GM21529 (cell line): ENCODE measurements around the gene AFG1L.
"Not testable (repeated sequence)": the region's sequence is repeated elsewhere in the genome, so short reads cannot be mapped to it uniquely, and the experiment has no call there.

Experiments used
- ATAC-seq: cut with Tn5 transposase; IDR thresholded peaks from one replicate; pipeline ENCODE4 v1.9.1; 2021; ENCODE audit not compliant: unreplicated experiment

The AFG1L gene

DNA sequence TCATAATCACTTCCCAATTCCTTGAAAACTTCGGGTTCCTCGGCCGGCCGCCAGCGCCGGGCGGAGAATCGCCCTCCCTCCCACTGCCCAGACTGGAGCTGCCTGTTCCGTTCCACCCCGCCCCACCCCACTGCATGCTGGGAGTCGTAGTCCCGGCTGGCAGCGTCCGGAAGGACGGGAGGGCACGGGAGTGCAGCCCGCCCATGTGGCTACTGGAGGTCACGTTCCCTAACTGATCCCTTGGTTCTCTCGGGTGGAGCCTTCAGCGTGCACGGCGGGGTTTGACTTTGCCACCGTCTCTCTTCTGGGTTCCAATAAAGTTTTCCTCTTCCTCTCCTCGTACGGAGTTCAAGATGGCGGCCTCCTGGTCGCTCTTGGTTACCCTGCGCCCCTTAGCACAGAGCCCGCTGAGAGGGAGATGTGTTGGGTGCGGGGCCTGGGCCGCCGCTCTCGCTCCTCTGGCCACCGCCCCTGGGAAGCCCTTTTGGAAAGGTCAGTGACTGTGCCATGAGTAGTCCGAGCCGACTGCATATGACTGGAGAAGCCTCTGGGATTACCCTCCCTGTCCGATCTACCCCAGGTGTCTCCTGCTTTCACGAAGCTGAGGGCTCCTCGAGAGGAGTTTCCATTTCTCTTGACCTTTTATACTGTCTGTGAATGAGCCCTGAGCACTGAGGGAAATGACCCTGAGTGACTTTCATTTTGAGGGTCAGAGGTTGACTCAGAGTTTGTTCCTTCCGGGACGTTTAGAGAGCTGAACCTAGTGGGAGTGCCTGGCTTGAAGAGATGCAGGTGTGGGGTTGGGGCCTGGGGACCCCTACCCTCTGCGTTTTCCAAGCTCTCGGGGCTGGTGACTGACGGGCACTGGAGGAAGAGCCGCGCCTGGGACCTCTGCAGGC, at the start of gene AFG1L:
TSS of gene AFG1L (plus strand) at position 328 of the 899 bp plus-strand sequence. CDS start at position 354, 26 bp downstream.
- ATAC-seq = peak; percentile 88

DNA sequence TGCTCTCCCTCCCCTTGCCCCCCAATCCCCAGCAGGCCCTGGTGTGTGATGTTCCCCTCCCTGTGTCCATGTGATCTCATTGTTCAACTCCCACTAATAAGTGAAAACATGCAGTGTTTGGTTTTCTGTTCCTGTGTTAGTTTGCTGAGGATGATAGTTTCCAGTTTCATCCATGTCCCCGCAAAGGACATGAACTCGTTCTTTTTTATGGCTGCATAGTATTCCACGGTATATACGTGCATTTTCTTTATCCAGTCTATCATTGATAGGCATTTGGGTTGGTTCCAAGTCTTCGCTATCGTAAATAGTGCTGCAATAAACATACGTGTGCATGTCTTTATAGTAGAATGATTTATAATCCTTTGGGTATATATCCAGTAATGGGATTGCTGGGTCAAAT, 49.8 kb upstream of the AFG1L start:
- not testable (repeated sequence) for ATAC-seq

DNA sequence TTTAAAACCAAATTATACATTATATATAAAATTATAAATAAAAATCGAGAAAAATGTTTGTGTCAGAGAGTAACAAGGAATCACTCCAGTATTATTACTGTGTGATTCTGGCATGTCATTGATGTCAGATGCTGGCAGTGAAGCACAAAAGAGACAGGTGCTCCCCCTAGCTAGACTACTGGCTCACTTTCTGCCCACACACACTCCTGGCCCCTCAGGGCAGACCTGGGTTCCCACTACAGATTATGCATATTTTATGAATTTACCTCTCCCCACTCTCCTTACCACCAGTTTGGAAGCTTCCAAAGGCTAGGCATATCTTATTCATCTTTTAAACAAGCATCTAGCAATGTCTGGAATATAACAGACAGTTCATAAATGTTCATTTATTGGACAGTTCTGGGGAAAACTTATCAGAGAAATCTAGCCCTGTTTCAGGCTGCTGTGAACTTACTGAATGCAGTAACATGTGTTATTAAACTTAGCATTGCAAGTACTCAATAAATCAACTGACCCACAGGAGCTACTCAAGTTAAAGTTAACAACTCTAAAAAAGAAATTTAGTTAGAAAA, 46.8 kb upstream of the AFG1L start:
- no peak for ATAC-seq

DNA sequence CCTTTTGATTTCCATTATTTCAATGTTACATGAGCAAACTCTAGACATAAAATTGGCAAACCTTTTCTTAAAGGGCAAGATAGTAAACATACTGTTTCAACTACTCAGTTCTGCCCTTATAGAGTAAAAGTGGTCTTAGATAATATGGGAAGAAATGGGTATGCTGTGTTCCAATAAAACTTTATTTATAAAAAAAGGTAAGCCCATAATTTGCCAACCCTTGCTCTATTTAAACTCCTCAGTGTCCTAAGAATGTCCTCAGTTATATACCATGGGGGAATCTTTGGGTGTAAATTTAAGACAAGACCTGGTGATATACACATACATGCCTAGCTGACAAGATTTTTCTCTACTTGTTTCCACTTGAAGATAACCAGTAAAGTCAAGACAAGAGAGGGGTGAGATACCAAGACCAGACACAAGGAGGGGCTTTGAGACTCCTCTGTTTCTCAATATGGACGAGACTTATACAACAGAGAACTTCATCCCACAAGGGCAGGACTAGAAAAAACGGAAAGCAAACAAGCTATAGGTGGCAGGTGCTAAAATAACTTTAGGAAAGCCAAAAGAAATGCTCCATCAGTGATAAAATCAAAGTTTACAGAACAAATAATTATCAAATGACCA, 44.5 kb upstream of the AFG1L start:
- ATAC-seq = peak; percentile 52

DNA sequence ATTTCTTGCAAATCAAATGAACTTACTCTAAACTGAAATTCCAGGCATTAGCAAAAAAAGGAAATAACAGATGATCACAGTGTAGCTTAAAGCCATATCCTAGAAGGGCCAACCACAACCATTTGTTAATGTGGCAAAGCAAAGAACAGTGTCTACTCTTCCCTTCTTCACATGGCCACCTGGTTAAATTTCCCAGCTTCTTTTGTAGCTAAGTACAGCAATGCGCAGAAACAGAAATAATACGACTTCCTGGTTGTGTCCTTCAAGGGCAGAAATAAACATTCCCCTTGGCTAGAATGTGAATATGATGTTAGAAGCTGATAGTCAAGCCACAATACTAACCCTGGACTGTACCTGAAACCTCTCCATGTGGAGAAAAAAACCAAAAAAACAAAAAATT, 43.6 kb upstream of the AFG1L start:
- no peak for ATAC-seq

DNA sequence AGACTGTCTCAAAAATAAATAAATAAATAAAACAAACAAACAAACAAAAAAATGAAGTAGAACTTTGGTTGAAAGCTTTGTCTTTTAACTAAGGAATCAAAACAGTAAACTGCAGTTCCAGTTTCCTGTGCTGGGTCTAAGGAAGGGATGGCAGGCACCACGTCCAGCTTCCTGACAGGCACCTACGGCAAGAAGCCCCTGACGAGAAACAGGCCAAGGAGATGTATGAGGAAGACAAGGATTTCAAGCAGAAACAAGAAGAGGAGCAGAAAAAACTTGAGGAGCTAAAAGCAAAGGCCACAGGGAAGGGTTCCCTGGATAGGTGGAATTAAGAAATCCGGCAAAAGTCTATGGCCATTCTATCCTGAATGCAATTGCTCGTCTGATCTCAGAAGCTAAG, 42.8 kb upstream of the AFG1L start:
- no peak for ATAC-seq

DNA sequence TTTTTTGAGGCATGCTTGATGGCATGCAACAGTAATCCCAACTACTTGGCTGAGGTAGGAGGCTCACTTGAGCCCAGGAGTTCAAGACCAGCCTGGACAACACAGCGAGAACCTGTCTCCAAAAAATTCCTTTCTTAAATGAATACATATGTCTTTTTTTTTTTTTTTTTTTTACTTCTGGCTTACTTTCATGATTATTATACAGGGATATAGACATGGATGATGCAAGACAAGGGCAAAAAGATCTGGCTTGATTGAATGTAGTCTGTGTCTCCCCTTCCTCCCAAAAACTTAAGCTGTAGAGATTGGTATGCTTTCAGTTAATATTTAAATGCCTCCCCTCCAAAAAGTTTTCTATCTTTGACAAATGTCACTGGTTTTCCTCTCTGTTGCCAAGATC, 41.6 kb upstream of the AFG1L start:
- ATAC-seq = no peak

DNA sequence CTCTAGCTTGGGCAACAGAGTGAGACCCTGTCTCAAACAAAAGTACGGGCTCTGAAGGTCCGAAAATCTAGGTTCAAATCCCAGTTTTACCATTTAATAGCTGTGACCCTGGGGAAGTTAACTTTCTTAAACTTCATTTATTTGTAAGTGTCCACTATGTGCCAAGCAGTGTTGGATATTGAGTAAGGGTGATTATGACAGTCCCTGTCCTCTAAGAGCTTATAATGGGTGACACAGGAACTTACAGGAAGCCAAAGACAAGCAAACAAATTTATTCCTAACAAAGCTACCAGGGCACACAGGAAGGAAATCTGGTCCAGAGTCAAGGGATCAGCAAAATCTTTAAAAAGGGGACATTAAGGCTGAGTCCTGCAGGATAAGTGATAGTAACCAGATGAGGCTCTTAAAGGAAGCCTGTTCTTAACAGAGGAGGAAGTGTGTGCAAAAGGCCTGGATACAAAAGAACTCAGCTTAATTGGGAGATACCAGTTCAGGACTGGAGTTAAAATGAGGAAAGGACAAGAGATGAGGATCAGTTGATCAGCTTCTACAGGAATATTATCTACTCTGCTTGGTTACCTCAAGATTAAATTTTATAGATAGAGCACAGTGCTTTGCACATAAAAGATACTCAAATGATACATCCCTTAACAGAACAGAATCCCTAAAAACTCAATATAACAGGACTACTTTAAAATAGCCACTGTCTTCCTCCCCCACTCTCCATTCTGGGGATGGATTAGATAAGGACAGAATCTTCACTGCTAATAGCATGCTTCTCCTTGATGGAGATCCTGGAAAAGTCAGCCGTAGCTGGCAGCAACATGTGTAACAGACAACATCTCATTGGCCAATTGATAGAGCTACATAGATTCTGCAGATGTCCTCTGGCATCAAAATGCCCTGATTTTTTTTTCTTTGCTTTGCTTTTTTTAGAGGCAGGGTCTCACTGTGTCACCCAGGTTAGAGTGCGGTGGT, 40.1 kb upstream of the AFG1L start:
- no peak for ATAC-seq

DNA sequence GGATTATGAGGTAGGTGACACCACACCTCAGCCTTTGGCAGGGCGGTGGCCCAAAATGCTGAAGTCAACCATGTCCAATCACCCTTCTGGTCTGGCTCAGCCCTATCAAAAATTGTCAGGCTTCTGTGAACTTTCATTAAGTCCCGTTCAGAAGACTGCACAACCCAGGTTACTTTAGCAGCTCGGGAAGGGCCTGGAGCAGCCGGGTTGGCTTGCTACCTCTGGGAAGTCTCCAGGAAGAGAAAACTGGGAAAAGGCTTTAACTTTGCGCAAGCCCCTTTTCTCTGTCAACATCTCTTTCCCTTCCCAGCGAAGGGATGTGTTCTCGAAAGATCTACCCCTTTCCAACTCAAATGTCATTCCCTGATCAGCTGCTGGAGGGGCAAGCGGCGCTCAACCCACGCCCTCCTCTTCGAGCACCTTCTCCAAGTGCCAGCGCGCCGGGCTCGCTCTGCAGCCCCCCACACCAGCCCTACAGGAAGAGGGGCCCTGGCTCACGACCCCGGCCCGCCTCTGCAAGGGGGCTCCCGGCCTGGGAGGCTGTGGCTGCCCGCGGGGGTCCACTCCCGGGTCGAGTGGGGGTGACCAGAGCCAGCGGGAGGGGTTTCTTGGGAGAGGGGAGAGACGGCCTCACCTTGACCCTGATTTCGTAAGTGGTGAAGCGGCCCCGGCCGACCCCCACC, 34.6 kb upstream of the AFG1L start:
- ATAC-seq = peak; percentile 14

DNA sequence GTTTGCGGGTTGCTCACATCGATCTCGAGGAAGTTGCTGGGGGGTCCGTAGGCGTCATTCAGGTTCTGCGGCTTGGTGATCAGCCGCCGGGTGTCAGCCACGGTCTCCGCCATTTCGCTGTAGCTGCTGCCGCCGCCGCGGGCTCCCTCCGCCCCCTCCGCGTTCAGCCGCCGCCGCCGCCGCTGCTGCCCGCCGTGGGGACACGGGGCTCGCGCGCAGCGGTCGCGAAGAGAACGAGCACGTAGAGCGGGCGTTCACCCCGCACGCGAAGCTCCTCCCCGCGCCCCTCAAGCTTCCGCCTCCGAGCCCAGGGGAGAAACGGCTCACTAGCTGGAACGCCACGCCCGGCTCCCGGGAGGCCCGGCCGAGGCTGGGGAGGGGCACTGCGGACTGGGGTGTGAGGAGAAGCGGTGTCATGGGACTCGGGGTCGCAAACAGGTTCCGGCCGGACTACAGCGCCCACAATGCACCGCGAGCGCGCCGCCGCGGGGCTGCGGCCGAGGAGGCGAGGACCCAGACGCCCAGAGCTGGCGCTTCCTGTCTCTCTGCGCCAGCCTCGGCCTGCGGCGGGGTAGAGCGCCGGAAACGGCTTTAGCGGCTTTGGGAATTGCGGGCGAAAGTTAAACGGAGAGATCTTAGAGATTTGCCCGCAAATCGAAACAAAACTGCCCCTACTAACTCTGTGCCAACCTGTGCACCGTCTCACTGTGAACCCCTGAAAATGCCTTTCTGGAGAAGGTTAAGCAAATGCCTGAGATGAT, 33.9 kb upstream of the AFG1L start, which contains the start of gene SNX3:
TSS of gene SNX3 (minus strand) at position 232 of the 761 bp plus-strand sequence. CDS start at position 113, 119 bp downstream.
- ATAC-seq = peak; percentile 86

DNA sequence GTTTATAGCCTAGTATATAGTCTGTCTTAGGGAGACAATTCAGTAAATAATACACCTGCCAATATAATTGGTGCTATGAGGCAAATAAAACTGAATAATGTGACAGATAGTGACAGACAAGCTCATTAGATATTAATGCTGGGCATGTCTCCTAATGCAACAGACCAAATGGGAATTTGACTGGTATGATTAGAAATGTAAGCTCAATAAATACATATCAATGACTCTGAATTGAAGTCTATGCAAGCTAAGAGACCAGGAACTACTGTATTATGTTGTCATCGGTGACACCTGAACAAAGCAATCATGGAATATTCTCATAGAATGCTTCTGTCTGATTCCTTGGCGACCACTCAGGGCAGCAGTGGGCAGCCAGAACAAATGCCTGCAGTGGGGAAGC, 31.5 kb upstream of the AFG1L start:
- no peak for ATAC-seq

DNA sequence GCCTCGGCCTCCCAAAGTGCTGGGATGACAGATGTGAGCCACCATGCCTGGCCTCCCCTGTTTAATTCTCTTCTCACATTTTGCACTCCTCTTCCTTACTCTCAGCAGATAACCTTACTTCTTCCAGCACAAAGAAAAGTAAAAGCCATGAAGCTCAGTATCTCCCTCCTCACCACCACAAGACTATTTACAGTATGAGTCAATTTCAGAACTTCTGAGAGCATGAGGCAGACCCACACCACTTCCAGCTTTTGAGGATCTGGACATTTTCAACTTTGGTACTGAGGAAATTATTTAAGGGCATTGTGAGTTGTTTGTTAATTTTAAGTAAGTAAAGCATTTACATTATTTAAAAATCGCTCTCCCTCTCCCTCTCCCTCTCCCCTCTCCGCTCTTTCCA, 26.0 kb upstream of the AFG1L start:
- ATAC-seq = no peak

DNA sequence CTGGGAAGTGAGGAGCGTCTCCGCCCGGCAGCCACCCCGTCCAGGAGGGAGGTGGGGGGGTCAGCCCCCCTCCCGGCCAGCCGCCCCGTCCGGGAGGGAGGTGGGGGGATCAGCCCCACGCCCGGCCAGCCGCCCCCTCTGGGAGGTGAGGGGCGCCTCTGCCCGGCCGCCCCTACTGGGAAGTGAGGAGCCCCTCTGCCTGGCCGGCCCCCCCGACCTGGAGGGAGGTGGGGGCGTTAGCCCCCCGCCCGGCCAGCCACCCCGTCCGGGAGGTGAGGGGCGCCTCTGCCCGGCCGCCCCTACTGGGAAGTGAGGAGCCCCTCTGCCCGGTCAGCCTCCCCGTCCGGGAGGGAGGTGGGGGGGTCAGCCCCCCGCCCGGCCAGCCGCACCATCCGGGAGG, 24.9 kb upstream of the AFG1L start:
- ATAC-seq = not testable (repeated sequence)

DNA sequence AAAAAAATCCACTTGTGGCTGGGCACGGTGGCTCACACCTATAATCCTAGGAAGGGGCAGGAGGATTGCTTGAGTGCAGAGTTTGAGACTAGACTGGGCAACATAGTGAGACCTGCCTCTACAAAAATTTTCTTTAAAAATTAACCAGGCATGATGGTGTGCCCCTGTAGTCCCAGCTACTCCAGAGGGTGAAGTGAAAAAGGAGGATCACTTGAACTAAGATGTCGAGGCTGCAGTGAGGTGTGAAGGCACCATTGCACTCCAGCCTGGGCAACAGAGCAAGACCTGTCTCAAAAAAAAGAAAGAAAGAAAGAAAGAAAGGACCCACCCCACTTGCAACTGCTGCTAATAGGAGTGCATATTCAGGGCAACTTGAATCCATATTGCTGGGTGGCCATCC, 20.3 kb upstream of the AFG1L start:
- ATAC-seq = no peak

DNA sequence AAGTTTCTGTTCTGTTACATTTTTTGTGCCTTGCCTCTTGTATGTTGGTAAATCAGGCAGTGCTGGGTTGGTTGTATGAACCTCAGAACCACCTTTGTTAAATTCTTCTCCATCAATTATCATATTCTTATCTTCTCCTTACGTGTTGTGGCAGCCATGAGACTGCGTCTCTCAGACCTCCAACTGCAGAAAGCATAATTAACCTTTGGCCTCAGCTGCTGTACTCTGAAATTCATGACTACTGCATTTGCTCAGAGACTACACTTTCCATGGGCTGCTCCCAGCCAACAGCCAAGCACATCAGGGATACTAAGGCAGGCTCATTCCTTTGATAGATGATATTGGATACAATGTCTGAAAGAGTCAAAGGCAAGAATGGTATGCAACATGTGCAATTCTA, 18.9 kb upstream of the AFG1L start:
- ATAC-seq = no peak

DNA sequence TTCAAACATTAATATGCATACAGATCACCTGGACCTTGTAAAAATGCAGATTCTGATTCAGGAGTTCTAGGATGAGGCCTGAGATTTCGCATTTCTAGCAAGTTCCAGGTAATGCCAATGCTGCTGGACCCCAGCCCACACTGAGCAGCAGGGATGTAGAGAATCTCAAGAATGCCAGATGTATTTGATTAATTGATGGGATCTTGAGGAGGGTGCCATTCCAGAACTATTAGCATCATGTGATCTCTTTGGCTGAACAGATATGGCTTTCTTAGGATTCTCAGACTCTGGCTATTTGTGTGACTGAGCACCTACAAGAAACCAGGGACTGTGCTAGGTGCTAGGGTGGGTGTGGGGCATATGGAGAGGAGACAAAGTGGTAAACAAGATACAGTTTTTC, 17.6 kb upstream of the AFG1L start:
- no peak for ATAC-seq

DNA sequence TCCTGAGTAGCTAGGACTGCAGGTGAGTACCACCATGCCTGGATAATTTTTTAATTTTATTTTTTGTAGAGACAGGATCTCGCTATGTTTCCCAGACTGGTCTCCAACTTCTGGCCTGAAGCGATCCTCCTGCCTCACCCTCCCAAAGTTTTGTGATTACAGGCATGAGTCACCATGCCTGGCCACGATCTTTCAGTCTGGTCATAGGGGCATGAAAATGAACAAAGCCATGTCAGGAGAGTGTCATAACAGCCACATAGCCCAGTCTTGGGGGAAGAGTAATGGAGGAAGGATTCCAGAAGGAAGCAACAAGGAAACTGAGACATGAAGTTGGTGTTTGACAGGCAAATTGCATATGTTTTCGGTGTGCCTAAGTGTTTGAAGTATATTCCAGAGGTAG, 17.0 kb upstream of the AFG1L start:
- ATAC-seq = no peak

DNA sequence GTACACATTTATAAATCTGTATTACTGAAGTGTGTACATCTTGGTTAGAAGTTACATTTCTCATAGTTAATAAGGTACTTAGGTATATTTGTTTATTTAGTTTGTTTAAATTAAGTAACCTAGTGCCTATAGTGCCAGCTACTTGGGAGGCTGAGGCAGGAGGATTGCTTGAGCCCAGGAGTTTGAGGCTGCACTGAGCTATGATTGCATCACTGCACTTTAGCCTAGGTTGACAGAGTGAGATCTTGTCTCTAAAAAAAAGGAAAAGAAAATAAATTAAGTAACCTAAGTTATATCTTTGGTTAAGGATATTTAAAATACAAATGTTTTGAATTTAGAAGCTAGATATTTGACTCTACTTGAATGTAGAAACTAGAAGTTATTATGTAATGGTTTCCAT, 9.5 kb upstream of the AFG1L start:
- ATAC-seq = no peak

DNA sequence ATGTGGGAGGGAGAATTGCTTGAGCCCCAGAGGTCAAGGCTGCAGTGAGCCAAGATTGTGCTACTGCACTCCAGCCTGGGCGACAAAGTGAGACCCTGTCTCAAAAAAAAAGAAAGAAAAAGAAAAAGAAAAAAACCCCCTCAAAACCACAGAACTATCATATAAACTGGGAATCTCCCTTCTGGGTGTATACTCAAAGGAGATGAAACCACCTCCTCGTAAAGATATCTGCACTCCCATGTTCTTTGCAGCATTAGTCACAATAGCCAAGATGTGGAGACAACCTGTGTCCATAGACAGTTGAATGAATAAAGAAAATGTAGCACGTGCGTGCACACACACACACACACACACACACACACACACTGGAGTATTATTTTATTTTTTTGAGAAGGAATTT, 8.5 kb upstream of the AFG1L start:
- ATAC-seq = no peak

DNA sequence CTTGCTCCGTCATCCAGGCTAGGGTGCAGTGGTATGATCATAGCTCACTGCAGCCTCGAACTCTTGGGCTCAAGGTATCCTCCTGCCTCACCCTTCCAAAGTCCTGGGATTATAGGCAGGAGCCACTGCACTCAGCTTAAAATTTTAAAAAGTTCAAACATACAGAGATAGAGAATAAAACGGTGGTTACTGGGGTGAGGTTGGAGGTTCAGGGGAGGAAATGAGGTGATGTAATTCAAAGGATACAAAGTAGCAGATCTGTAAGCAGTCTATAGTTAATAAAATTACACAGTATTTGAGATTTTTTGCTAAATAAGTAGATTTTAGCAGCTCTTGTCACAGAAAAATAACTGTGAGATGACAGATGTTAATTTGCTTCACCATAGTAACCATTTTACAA, 7.5 kb upstream of the AFG1L start:
- no peak for ATAC-seq
